VCaP (cell line): ENCODE data around the gene BPI.
"Not testable (repeated sequence)": the region's sequence is repeated elsewhere in the genome, so short reads cannot be mapped to it uniquely, and the experiment has no call there.

Experiments
- H3K27ac ChIP-seq: fragments of 450-650 bp; 2 replicates; pipeline ENCODE4 v1.5.1; 2017
- TF ChIP-seq, protein P1 (sequence below): fragments of 450-650 bp; conservative IDR thresholded peaks from 2 replicates; pipeline ENCODE4 v1.5.1; 2017; ENCODE audit warnings: mild to moderate bottlenecking, moderate library complexity

The BPI gene

DNA sequence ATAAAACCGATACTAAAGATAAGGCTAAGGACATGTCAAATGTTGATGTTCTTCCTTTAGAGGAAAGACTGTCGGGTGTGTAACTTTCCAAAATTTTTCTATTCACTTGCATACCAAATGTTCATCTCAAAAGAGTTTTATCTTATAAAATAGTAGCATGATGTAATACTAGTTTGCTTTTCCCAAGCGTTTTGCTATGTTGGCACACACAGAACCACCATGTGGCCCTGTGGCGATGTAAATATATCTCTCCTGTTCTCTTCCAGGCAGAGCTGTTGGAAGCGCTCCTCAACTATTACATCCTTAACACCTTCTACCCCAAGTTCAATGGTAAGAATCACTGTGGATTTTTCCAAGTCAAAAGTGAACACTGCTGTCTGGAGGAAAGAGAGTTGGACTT is 68.8 kb downstream of the BPI start:
- no peak overlapping the region for H3K27ac ChIP-seq
- TF ChIP-seq, protein P1, sequence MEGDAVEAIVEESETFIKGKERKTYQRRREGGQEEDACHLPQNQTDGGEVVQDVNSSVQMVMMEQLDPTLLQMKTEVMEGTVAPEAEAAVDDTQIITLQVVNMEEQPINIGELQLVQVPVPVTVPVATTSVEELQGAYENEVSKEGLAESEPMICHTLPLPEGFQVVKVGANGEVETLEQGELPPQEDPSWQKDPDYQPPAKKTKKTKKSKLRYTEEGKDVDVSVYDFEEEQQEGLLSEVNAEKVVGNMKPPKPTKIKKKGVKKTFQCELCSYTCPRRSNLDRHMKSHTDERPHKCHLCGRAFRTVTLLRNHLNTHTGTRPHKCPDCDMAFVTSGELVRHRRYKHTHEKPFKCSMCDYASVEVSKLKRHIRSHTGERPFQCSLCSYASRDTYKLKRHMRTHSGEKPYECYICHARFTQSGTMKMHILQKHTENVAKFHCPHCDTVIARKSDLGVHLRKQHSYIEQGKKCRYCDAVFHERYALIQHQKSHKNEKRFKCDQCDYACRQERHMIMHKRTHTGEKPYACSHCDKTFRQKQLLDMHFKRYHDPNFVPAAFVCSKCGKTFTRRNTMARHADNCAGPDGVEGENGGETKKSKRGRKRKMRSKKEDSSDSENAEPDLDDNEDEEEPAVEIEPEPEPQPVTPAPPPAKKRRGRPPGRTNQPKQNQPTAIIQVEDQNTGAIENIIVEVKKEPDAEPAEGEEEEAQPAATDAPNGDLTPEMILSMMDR, result no peak

- TF ChIP-seq, protein P1, result no peak
- H3K27ac ChIP-seq, result no peak overlapping the region
Observed at GRCh38 chr20:38373231-38373867, 69.4 kb downstream of the BPI start.

- H3K27ac ChIP-seq, result no peak overlapping the region
- TF ChIP-seq, protein P1, result no peak
Observed at GRCh38 chr20:38373898-38374297, 69.9 kb downstream of the BPI start.

DNA sequence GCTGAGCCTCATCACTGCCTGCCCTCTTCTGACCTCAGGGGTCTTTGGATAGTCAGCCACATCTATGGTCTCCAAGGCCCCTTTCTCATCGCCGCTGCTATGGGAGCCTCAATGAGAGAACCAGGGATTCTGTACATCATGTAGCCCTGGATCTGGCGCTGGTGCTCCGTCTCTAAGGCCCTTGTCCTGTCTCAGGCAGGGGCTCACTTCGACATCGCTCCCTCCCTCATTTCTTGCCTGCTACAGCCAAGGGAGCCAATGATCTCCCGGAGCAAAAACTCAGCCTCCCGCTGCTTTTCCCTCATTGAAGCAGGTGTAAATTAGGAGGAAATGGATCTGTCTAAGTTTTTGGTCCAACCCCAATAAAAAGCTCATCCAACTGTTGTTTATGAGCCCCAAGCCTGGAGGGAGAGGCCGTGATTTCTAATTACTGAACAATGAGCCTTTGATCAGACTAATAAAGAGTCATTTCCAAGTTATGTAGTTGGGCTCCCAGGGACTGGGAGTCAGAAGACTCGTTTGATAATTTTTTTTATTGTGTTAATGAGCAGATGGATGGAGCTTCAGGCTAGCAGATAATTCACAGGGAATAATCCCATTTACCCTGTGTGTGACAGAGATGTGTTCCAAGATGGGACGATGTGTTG is 73.2 kb downstream of the BPI start:
- H3K27ac ChIP-seq, result no peak overlapping the region
- TF ChIP-seq, protein P1, result no peak

- not testable (repeated sequence) for H3K27ac ChIP-seq
Observed at GRCh38 chr20:38377838-38378237, 73.9 kb downstream of the BPI start.

DNA sequence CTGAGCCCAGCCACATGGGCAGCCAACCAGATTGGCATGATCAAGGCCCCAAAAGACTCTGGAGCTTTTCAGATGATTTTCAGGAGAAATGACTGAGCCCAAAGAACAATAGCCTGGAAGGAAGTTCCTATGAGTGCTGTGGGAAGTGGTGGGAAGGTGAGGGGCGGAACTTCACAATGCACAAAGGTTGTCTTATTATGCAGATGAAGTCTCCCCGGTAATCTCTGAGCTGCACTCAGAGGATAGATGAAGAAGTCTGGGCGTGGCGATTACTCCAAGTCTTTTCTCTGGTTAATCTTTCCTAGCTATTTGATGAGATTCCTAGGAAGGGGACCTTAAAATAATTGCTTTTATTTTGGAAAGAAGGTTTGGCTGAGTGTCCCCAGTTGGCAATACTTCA is 79.2 kb downstream of the BPI start:
- no peak overlapping the region for H3K27ac ChIP-seq
- TF ChIP-seq, protein P1, result no peak

GRCh38 chr20:38386004-38386403 is 82.0 kb downstream of the BPI start:
- H3K27ac ChIP-seq, result no peak overlapping the region
- TF ChIP-seq, protein P1, result no peak

DNA sequence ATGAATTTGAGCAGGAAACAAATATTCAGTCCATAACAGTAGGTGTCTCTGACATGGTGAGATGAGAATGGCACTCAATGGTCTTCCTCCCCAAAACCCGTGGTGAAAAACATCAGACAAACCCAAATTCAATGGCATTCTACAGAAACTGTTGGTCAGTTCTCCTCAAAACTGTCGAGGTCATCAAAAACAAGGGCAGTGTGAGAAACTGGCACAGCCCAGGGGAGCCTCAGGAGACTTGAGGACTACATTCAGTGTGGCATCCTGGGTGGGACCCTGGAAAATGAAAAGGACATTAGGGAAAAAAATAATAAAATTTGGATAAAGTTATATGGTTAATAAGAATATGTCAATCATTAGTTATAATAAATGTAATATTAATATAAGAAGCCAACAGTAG is 82.9 kb downstream of the BPI start:
- no peak overlapping the region for H3K27ac ChIP-seq
- TF ChIP-seq, protein P1, result no peak
